GM12878 (cell line): ENCODE data around the gene TECR. TPM values are rescaled to one million over a fixed set of nuclear protein-coding genes. Genes with fewer than 3 reads are reported as not detected.
A peak's percentile ranks its signal among the peaks of the same experiment; 100 is the strongest.
"Not testable (repeated sequence)": the region's sequence is repeated elsewhere in the genome, so short reads cannot be mapped to it uniquely, and the experiment has no call there.

Source experiments
- ATAC-seq: fragments of 200-7000 bp; cut with Tn5 transposase; 3 replicates; pipeline ENCODE4 v1.9.1; 2020; ENCODE audit warnings: mild to moderate bottlenecking, moderate library complexity
- BruUV-seq: library from RNA; stranded (reverse); fragments of 400-500 nt; replicated peaks from 2 replicates; lab custom pipeline; 2021; lab: Mats Ljungman, UMichigan
- CTCF ChIA-PET: fragments of 300-600 bp; sonication (Branson Sonifier 250); formaldehyde crosslinking; extraction: SDS; loops from one replicate; lab custom pipeline; 2021; ENCODE audit warnings: inconsistent platforms; lab: Yijun Ruan, JAX
- POLR2A ChIA-PET: fragments of 350-600 bp; formaldehyde crosslinking; extraction: SDS; loops from one replicate; lab custom pipeline; 2021; ENCODE audit warnings: inconsistent platforms; lab: Charles Lee
- RAD21 ChIA-PET: fragments of 300-600 bp; sonication (Branson Sonifier 250); formaldehyde crosslinking; loops from one replicate; lab custom pipeline; 2023; ENCODE audit warnings: antibody characterized with exemption; ENCODE audit not compliant: unreplicated experiment; lab: Charles Lee
- SMC1A ChIA-PET: fragments of 300-600 bp; sonication (Branson Sonifier 250); formaldehyde crosslinking; loops from one replicate; lab custom pipeline; 2023; ENCODE audit not compliant: unreplicated experiment, uncharacterized antibody; lab: Charles Lee
- DNase-seq: peaks from one replicate; pipeline ENCODE4 v3.0.0-alpha.2; 2011; ENCODE audit warnings: low read depth, low spot score
- FAIRE-seq: peaks from 3 replicates; lab custom pipeline; 2011; peaks lifted over from hg19 to GRCh38; lab: Jason Lieb, UNC
- H2AFZ ChIP-seq: 2 replicates; pipeline ENCODE4 v1.6.0; 2011; ENCODE audit warnings: low read depth, low read length, control low read depth; ENCODE audit not compliant: control insufficient read depth
- H3K27ac ChIP-seq: 2 replicates; pipeline ENCODE4 v1.5.1; 2011; ENCODE audit warnings: control low read depth; ENCODE audit not compliant: control insufficient read depth, insufficient read depth
- H3K27me3 ChIP-seq, 2 experiments: replicated peaks in 1 of 2; 2 replicates each; pipeline versions ENCODE4 v1.6.0 to v1.6.1; 2011; ENCODE audit warnings: low read length in 1 of 2; ENCODE audit not compliant: control insufficient read depth in 2 of 2, insufficient read depth in 2 of 2
- H3K36me3 ChIP-seq, 2 experiments: 2 replicates each; pipeline ENCODE4 v1.5.1; 2011; ENCODE audit warnings: low read length in 1 of 2; ENCODE audit not compliant: control insufficient read depth in 2 of 2, insufficient read depth in 2 of 2
- H3K4me1 ChIP-seq: 2 replicates; pipeline ENCODE4 v1.6.1; 2011; ENCODE audit warnings: mild to moderate bottlenecking, low read length, moderate library complexity, mixed read lengths; ENCODE audit not compliant: control insufficient read depth, insufficient read depth
- H3K4me2 ChIP-seq: 2 replicates; pipeline ENCODE4 v1.6.0; 2011; ENCODE audit warnings: control low read depth; ENCODE audit not compliant: control insufficient read depth, insufficient read depth
- H3K4me3 ChIP-seq: fragments of 200-600 bp; sonication (generic); 2 replicates; pipeline ENCODE4 v1.5.1; 2016
- H3K79me2 ChIP-seq: 2 replicates; pipeline ENCODE4 v1.6.0; 2011; ENCODE audit warnings: low read length; ENCODE audit not compliant: control insufficient read depth, insufficient read depth
- H3K9ac ChIP-seq: 2 replicates; pipeline ENCODE4 v1.8.0; 2011; ENCODE audit warnings: low read length, control low read depth, mixed read lengths; ENCODE audit not compliant: control insufficient read depth, insufficient read depth
- H3K9me3 ChIP-seq: replicated peaks from 3 replicates; pipeline ENCODE4 v1.5.1; 2011; ENCODE audit warnings: mild to moderate bottlenecking, low read length; ENCODE audit not compliant: control insufficient read depth, insufficient read depth
- H4K20me1 ChIP-seq: 2 replicates; pipeline ENCODE4 v1.6.0; 2011; ENCODE audit not compliant: control insufficient read depth, insufficient read depth
- ASH2L ChIP-seq: fragments of 300-600, 200-600 bp; sonication (generic); IDR thresholded peaks from 2 replicates; pipeline ENCODE4 v1.6.1; 2017; ENCODE audit warnings: low read depth, mild to moderate bottlenecking, borderline replicate concordance
- DPF2 ChIP-seq: fragments of 450-650 bp; IDR thresholded peaks from 2 replicates; pipeline ENCODE4 v1.6.1; 2017; ENCODE audit warnings: mild to moderate bottlenecking
- EZH2 ChIP-seq: IDR thresholded peaks from 2 replicates; pipeline ENCODE4 v1.6.1; 2012; ENCODE audit warnings: low read depth, mild to moderate bottlenecking, control low read depth, inconsistent platforms, low read length, borderline replicate concordance; ENCODE audit not compliant: control insufficient read depth
- FOXK2 ChIP-seq: fragments of 450-650 bp; IDR thresholded peaks from 2 replicates; pipeline ENCODE4 v1.6.1; 2017; ENCODE audit warnings: mild to moderate bottlenecking, moderate library complexity
- HDGF ChIP-seq: fragments of 450-650 bp; IDR thresholded peaks from 2 replicates; pipeline ENCODE4 v1.6.1; 2016; ENCODE audit warnings: antibody characterized with exemption
- LARP7 ChIP-seq: fragments of 450-650 bp; IDR thresholded peaks from 2 replicates; pipeline ENCODE4 v1.6.1; 2017; ENCODE audit warnings: mild to moderate bottlenecking
- NFIC ChIP-seq: IDR thresholded peaks from 2 replicates; pipeline ENCODE4 v1.6.1; 2012; ENCODE audit warnings: low read depth, mild to moderate bottlenecking, inconsistent platforms, low read length, moderate library complexity
- PML ChIP-seq: IDR thresholded peaks from 2 replicates; pipeline ENCODE4 v1.6.1; 2012; ENCODE audit warnings: low read length, inconsistent platforms
- POLR2AphosphoS5 ChIP-seq: IDR thresholded peaks from 2 replicates; pipeline ENCODE4 v1.6.1; 2011; ENCODE audit warnings: mild to moderate bottlenecking, low read length, inconsistent platforms
- RB1 ChIP-seq: fragments of 450-650 bp; formaldehyde crosslinking; IDR thresholded peaks from 2 replicates; pipeline ENCODE4 v1.6.1; 2017; ENCODE audit warnings: mild to moderate bottlenecking, borderline replicate concordance
- SPI1 ChIP-seq: IDR thresholded peaks from 2 replicates; pipeline ENCODE4 v1.6.1; 2011; ENCODE audit warnings: low read depth, mild to moderate bottlenecking, low read length, moderate library complexity, borderline replicate concordance; ENCODE audit not compliant: insufficient read depth
- TCF12 ChIP-seq: IDR thresholded peaks from 2 replicates; pipeline ENCODE4 v1.6.1; 2011; ENCODE audit warnings: low read depth, mild to moderate bottlenecking, low read length
- ZNF217 ChIP-seq: fragments of 450-650 bp; IDR thresholded peaks from 2 replicates; pipeline ENCODE4 v1.6.1; 2017; ENCODE audit warnings: antibody characterized with exemption, mild to moderate bottlenecking
- WGBS: methylation state at CpG from one replicate; pipeline ENCODE4 v1.1.6; 2016; ENCODE audit warnings: low lambda C conversion rate; ENCODE audit not compliant: insufficient replicate concordance, insufficient coverage; ENCODE audit errors: missing lambda C conversion rate; 5-methylcytosine and 5-hydroxymethylcytosine counted together
- in situ Hi-C: fragments of 300-500 bp; cut with MboI; formaldehyde crosslinking; loops from 9 replicates; pipeline ENCODE4 v1.14.3; 2018; ENCODE audit warnings: mixed read lengths
- intact Hi-C: fragments of 100-400 bp; cut with micrococcal nuclease; formaldehyde crosslinking; loops from one replicate; pipeline ENCODE4 v1.14.2; 2022; ENCODE audit not compliant: unreplicated experiment
- polyA plus RNA-seq, 11 experiments: library from polyadenylated mRNA; depleted of rRNA in 4 of 11; unstranded in 6 of 11; stranded (reverse) in 5 of 11; fragments of >200 nt; fragmentation: Nextera tagmentation in 4 of 11; fragmentation: Illumina TruSeq in 1 of 11; extraction: Ambion mirVana in 4 of 11; extraction: Trizol in 1 of 11; gene quantifications; 1 replicate in 1 of 11; 2 replicates in 10 of 11; pipeline versions ENCODE4 v1.2.1 to v1.2.3, GENCODE V29; 2011 to 2016; ENCODE audit warnings: inconsistent platforms in 2 of 11, missing spikeins in 2 of 11, low read depth in 1 of 11
- total RNA-seq, 4 experiments: library from RNA; depleted of rRNA in 3 of 4; stranded (reverse); fragments of >200 nt in 3 of 4; fragmentation: Illumina TruSeq in 1 of 4; extraction: Trizol in 1 of 4; gene quantifications; 2 replicates each; pipeline versions ENCODE4 v1.2.1 to v1.2.3, GENCODE V29; 2013 to 2021
- TF ChIP-seq, protein P1 (sequence below): IDR thresholded peaks from 2 replicates; pipeline ENCODE4 v1.6.1; 2012; ENCODE audit warnings: low read depth, low read length, improper control_type of control experiment
- TF ChIP-seq, protein P2 (sequence below): IDR thresholded peaks from 2 replicates; pipeline ENCODE4 v1.6.1; 2012; ENCODE audit warnings: improper control_type of control experiment, low read depth, low read length; ENCODE audit not compliant: insufficient replicate concordance

TECR gene
- total and polyA plus RNA-seq, 10 of the 15 experiments (the other 5 are each of a cell fraction or from before 2014, with no cell fraction given): 9.6 to 157 (median 64.2) TPM

DNA sequence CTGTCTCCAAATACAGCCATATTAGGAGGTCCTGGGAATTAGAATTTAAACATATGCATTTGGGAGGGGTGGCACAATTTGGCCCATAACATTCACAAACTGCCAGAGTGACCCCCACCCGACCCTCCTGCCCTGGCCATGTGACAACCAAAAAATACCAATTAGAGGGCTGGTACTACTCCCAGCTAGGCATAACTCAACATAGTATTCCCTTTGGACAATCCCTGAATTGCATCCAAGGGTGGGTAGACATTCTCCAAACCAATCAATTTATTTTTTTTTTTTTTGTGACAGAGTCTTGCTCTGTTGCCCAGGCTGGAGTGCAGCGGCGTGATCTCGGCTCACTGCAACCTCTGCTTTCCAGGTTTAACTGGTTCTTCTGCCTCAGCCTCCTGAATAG, 83.3 kb downstream of the TECR start (continued):
- TF ChIP-seq ASH2L (no peak), EZH2 (no peak), RB1 (no peak), FOXK2 (no peak), ZNF217 (no peak)
- TF ChIP-seq, protein P1, sequence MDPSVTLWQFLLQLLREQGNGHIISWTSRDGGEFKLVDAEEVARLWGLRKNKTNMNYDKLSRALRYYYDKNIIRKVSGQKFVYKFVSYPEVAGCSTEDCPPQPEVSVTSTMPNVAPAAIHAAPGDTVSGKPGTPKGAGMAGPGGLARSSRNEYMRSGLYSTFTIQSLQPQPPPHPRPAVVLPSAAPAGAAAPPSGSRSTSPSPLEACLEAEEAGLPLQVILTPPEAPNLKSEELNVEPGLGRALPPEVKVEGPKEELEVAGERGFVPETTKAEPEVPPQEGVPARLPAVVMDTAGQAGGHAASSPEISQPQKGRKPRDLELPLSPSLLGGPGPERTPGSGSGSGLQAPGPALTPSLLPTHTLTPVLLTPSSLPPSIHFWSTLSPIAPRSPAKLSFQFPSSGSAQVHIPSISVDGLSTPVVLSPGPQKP: no peak

DNA sequence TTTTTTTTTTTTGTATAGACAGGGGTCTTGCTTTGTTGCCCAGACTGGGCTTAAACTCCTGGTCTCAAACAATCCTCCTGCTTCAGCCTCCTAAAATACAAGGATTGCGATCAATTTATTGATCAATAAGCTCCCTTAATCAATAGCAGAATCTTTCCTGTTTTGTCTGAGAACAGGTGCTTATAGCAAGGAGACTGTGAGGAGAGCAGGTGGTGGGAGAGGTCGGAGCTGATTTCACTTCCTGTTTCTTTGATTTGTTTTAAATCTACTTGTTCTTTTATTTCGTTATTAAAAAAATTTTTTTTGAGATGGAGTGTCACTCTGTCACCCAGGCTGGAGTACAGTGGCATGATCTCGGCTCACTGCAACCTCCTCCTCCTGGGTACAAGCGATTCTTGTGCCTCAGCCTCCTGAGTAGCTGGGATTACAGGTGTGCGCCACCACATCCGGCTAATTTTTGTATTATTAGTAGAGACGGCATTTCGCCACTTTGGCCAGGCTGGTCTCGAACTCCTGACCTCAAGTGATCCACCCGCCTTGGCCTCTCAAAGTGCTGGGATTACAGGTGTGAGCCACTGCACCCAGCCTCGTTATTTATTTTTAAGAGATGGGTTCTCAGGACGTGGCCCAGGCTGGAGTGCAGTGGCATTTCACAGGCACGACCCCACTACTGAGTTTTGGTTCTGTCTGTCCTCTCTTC, 84.2 kb downstream of the TECR start:
- Histone ChIP-seq H3K27ac (peak overlapping the region; percentile 49), H3K4me2 (peak overlapping the region; percentile 35; the same call in 1 of the 2 replicates), H3K4me1 (peaks cover 20% of the 10 kb centered on the region), H3K36me3 (peaks cover 8 to 11% of the 10 kb centered on the region in 2 experiments)
- H3K4me3 ChIP-seq, DNase-seq, H3K79me2 ChIP-seq, FAIRE-seq, H3K9ac ChIP-seq, H4K20me1 ChIP-seq, H3K9me3 ChIP-seq, H2AFZ ChIP-seq, BruUV-seq, in situ Hi-C loops, H3K27me3 ChIP-seq: not testable (repeated sequence)
- intact Hi-C loops: loop anchor here (10.0 kb wide), 1 partner anchor 71 kb away; no protein-coding TSS in a partner anchor
- CTCF ChIA-PET: interaction anchor here (0.6 to 2.2 kb wide), 8 partner anchors 9 to 248 kb away, joined by 3 to 12 read pairs (median 4); no protein-coding TSS in a partner anchor
- SMC1A ChIA-PET: interaction anchor here (0.6 to 4.3 kb wide), 9 partner anchors 9 to 255 kb away, joined by 3 to 31 read pairs (median 4); partner anchors contain the start of gene ADGRE3
- 56% methylated on average over 14 of the region's 14 CpGs for WGBS
- POLR2A ChIA-PET: interaction anchor here (0.7 to 2.3 kb wide), 7 partner anchors 9 to 1040 kb away, joined by 3 to 11 read pairs (median 4); partner anchors contain the start of gene AKAP8L
- RAD21 ChIA-PET: interaction anchor here (1.4 to 3.3 kb wide), 6 partner anchors 9 to 76 kb away, joined by 5 to 28 read pairs (median 7); no protein-coding TSS in a partner anchor
- ATAC-seq: peak; percentile 39
- TF ChIP-seq SPI1 (peak; percentile 89), TCF12 (peak; percentile 60; the same call in 1 of the 2 replicates), NFIC (0 out of 2 replicates have a peak, but pooled peaks have one; percentile 10), PML (peak; percentile 14; the same call in 1 of the 2 replicates), POLR2AphosphoS5 (0 out of 2 replicates have a peak, but pooled peaks have one; percentile 26), DPF2 (peak; percentile 93), LARP7 (peak; percentile 51; the same call in 1 of the 2 replicates), ZNF217 (peak; percentile 92), HDGF (0 out of 2 replicates have a peak, but pooled peaks have one; percentile 49)
- TF ChIP-seq, protein P2, sequence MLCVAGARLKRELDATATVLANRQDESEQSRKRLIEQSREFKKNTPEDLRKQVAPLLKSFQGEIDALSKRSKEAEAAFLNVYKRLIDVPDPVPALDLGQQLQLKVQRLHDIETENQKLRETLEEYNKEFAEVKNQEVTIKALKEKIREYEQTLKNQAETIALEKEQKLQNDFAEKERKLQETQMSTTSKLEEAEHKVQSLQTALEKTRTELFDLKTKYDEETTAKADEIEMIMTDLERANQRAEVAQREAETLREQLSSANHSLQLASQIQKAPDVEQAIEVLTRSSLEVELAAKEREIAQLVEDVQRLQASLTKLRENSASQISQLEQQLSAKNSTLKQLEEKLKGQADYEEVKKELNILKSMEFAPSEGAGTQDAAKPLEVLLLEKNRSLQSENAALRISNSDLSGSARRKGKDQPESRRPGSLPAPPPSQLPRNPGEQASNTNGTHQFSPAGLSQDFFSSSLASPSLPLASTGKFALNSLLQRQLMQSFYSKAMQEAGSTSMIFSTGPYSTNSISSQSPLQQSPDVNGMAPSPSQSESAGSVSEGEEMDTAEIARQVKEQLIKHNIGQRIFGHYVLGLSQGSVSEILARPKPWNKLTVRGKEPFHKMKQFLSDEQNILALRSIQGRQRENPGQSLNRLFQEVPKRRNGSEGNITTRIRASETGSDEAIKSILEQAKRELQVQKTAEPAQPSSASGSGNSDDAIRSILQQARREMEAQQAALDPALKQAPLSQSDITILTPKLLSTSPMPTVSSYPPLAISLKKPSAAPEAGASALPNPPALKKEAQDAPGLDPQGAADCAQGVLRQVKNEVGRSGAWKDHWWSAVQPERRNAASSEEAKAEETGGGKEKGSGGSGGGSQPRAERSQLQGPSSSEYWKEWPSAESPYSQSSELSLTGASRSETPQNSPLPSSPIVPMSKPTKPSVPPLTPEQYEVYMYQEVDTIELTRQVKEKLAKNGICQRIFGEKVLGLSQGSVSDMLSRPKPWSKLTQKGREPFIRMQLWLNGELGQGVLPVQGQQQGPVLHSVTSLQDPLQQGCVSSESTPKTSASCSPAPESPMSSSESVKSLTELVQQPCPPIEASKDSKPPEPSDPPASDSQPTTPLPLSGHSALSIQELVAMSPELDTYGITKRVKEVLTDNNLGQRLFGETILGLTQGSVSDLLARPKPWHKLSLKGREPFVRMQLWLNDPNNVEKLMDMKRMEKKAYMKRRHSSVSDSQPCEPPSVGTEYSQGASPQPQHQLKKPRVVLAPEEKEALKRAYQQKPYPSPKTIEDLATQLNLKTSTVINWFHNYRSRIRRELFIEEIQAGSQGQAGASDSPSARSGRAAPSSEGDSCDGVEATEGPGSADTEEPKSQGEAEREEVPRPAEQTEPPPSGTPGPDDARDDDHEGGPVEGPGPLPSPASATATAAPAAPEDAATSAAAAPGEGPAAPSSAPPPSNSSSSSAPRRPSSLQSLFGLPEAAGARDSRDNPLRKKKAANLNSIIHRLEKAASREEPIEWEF: peak; percentile 98
